GM19035 (cell line): ENCODE measurements around the gene HPX.

Experiments
- ATAC-seq: cut with Tn5 transposase; IDR thresholded peaks from one replicate; pipeline ENCODE4 v1.9.1; 2021; ENCODE audit not compliant: unreplicated experiment

HPX gene, protein sequence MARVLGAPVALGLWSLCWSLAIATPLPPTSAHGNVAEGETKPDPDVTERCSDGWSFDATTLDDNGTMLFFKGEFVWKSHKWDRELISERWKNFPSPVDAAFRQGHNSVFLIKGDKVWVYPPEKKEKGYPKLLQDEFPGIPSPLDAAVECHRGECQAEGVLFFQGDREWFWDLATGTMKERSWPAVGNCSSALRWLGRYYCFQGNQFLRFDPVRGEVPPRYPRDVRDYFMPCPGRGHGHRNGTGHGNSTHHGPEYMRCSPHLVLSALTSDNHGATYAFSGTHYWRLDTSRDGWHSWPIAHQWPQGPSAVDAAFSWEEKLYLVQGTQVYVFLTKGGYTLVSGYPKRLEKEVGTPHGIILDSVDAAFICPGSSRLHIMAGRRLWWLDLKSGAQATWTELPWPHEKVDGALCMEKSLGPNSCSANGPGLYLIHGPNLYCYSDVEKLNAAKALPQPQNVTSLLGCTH

GRCh38 chr11:6440906-6441358 is at the start of gene HPX:
TSS of gene HPX (minus strand) at chr11:6440987. CDS start at chr11:6440963, 24 bp downstream.
- no peak for ATAC-seq

DNA sequence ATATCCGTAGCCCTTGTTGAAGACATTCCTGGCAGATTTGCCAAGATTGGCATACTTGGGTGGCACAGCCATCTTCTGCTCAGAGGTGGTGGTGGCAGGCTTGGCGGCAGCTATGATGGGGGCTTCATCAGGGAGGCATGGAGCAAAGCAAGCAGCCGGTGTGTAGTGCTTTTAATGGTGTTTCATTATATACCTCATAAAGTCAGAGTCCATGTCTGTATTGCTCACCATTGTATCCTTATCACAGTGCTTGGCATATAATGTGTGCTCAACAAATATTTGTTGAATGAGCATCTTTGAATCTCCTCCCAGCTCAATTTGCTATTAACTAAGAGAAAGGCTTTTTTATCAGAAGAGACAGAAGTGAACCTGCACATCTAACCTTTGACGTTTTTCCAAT is 48.5 kb upstream of the HPX start:
- no peak for ATAC-seq

DNA sequence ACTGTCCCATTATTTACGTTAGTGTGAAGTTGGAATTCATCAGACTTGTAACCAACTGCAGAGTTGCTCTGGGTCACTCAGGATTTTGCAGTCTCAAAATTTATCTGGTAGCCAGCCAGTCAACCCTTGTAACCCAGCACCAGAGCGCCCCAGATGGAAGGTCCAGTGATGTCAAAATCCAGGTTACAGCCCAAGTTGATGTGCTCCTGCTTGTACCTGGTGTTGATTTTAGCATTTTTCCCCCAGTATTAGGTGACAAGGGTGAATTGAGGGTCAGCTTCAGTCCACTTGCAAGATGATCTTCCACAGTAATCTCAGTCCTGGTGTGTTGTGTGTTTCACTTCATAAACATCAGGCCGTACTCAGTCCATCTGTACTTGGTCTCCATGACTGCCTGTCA is 48.0 kb upstream of the HPX start:
- no peak for ATAC-seq

DNA sequence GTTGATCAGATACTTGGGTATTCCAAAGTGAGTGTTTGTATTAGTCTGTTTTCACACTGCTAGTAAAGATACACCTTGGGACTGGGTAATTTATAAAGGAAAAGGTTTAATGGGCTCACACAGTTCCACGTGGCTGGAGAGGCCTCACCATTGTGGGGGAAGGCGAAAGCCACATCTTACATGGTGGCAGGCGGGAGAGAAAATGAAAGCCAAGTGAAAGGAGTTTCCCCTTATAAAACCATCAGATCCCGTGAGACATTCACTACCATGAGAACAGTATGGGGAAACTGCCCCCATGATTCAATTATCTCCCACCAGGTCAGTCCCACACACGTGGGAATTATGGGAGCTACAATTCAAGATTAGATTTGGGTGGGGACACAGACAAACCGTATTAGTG is 47.6 kb upstream of the HPX start:
- no peak for ATAC-seq

DNA sequence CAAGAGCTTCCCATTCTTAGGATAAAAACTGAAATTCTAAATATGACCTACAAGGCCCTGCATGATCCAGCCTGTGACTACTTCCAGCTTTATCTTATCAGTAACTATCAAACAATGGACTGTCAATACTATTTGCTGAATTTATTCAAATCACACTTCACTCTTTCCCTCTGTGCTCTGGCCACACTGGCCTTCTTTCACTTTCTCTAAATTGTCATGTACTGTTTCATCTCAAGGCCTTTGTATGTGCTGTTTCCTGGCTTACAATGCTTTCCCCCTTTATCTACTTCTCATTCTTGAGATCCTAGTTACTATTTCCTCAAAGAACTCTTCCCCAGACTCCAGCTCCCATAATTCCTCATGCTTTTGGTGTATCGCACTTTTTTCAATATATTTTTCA is 46.2 kb upstream of the HPX start:
- no peak for ATAC-seq

DNA sequence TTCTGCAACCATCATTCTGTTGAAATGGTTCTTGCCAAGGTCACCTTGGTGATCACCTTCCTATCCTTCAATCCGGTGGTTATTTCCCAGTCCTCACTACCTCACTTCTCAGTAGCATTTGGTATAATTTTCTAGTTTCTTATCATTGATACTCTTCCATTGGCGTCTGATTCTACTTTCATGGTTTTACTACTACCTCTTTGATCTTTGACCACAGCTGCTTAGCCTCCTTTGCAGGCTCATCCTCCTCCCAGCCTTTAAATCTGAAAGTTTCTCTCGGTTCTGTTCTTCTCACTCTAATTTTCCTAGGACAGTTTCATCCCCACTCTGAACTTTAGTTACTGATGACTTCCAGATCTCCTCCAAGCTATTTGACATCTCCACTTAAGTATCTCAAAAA is 45.5 kb upstream of the HPX start:
- no peak for ATAC-seq

- ATAC-seq, result no peak
These were observed 44.9 kb upstream of the HPX start for GRCh38 chr11:6485661-6486060.

GRCh38 chr11:6483015-6483414 is 42.2 kb upstream of the HPX start:
- no peak for ATAC-seq

GRCh38 chr11:6482441-6482840 is 41.7 kb upstream of the HPX start:
- ATAC-seq, result no peak

DNA sequence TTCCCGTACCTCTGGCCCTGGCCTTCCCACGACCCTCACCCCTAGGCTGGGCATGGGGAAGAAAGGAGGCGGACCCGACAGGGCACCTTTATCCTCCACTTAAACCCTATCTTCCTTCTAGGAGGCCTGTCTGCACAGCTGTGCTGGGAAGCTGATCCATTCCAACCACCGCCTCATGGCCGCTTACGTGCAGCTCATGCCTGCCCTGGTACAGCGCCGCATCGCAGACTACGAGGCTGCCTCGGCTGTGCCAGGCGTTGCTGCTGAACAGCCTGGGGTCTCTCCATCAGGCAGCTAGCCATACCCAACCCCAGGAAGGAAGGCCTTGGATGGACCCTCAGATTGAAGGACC is 41.1 kb upstream of the HPX start:
- ATAC-seq, result peak; percentile 4

DNA sequence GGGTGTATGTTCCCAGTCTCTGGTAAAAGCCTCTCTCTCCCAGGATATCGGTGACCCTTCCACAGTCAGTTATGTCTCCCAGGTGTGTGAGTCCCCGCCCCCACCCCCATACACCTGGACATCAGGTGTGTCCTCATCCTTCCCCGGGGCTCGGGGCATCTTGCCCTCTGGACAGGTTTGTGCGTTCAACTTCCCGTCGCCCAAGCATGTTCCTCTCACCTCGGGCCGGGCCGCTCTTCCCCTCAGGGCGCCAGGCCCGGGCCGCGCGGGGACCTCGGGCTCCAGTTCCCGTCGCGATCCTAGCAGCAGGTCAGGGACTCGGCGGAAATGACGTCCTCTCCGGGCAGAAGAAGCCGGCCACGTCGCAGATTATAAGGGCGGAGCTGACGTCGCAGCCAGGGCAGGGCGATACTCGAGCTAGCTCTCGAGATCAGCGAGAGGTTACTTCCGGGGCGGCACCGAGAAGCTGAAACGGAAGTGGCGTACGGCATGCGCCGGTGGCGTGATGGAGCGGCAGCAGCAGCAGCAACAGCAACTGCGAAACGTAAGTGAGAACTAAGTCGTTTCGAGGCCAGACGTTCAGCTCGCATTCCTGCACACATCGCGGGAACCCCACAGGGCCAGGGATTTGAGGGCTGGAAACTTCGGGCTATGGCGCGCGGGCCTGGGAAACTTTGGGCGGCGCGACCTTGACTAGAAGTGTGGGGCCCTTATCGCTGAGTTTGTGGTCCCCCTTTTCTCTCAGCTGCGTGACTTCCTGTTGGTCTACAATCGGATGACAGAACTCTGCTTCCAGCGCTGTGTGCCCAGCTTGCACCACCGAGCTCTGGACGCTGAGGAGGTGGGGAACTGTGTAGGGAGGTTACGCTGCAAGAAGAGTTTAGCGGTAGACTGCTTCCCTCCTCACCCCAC is 40.5 kb upstream of the HPX start, which contains the start of the genes ARFIP2 and TIMM10B:
ARFIP2 (minus strand) TSS at position 320 of the 912 bp plus-strand sequence. CDS start 910 bp downstream, outside the sequence.
TIMM10B (plus strand) TSS at position 490 of the 912 bp plus-strand sequence; CDS start at position 506, 16 bp downstream.
- ATAC-seq, result peak; percentile 99

DNA sequence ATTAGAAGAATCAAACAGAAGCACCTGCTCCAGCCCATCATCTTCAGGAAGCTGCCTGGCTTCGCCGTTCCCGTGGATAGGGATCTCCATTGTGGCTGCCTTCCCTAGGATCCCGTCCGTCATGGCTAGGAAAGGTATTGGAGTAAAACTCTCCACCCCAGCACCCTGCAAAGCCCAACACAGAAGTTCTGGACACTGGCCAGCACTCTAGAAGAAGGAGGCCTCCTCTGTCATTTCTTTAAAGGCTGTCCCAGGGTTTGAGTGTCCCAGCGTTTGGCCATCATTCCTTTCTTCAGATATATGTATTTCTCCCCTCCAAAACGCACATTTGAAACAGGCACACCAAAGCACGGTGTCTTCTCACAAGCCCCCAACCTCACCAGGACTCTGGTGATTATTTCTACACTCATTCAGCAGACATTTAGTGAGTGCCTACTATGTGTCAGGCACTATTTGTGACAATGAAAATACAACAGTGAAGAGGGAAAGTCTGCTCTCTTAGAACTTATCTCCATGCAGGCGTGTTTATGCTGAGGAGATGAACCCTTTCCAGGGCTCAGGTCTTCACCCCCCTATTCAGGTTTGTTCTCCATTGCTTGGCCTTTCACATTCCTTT is 39.6 kb upstream of the HPX start:
- ATAC-seq, result no peak

DNA sequence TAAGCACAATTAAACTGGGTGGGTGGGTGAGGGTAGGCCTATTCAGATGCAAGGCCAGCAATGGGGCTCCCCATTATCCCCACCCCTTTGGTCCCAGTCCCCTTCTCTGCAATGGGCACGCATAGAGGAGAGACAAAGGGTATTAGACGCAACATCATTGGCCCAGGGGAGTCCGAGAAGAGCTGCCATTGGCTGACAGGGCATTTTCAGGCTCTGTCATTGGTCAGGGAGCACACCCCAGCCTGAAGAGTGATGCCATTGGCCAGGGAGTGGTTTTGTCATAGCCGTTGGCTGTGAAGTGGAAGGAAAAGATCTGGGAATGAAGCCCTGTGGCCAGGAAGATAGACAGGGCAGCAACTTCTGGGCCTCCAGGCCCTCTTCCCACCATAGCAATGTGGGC is 35.8 kb upstream of the HPX start:
- no peak for ATAC-seq

DNA sequence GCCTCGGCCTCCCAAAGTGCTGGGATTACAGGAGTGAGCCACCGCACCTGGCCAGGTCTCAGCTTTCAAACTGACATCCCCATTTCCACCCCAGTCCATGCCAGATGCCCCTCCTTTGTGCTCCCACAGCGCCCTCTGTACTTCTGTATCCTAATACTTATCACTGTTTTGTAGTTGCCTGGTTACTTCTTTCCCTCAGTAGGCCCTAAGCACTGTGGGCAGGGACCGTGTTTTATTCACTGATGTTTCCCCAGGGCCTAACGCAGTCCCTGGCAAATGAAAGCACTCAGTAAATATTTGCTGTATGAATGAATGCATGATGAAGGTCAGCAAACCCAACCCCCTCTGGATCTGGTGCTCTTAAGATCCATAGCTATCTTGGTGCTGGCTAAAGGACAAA is 35.1 kb upstream of the HPX start:
- ATAC-seq, result no peak

DNA sequence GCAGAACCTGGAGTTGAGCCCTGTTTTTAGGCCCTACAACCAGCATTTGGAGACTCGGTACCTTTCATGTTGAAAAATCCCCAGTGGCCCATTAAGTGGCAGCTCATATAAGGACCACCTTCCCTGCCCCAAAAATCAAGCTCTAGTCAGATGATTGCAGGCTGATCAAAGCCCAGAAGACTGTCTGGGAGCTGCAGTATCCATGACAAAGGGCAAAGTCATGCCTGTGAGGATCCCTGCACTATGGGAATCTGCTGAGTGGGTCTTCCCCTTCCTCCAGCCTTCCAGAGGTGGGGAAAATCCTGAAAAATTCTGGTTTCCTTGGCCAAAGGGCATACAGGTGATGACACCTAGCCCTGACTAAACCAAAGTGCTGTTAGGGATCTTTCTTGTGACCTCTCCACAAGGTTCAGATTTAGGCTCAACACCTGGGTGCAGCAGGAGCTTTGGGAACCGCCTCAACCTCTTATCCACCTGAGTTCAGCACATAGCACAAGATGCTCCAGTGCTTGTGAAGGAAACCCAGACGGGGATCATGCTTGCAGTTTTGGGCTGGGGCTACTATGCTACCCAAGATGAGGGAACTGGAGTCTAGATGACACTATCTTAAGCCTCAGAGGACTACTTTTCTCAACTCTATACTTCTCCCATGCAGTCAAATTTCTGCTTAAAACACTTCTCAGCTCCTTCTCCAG is 34.2 kb upstream of the HPX start:
- ATAC-seq, result no peak

DNA sequence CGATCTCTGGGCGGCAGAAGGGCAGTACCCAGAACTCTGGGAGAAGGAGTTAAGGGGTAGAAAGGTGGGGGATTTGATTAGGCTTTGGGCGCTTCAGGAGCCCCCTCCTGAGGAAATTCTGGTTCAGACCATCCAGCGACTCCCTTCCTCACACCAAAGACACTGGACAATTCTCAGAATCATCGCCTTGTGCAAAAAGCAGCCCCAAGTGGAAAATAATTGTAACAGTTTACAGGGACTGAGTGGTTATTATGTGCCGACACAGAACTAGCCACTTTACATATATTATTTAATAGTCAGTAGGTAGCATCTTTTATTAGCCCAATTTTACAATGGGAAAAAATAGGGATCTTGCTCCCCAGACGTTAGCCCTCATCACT is 33.6 kb upstream of the HPX start:
- ATAC-seq, result no peak

- ATAC-seq, result peak; percentile 78
These were observed 32.9 kb upstream of the HPX start, which contains the start of gene TRIM3 for GRCh38 chr11:6473451-6474412. TSS of gene TRIM3 (minus strand) at chr11:6473941. CDS start at chr11:6465695, 8,246 bp downstream.

- no peak for ATAC-seq
These were observed 32.1 kb upstream of the HPX start for GRCh38 chr11:6472934-6473333.

- no peak for ATAC-seq
These were observed 28.8 kb upstream of the HPX start for GRCh38 chr11:6469599-6469998.
